HG03469 (cell line): ENCODE results near the gene MRPL28.
"Not testable (repeated sequence)": the region's sequence is repeated elsewhere in the genome, so short reads cannot be mapped to it uniquely, and the experiment has no call there.

Experiments used
- ATAC-seq: cut with Tn5 transposase; IDR thresholded peaks from one replicate; pipeline ENCODE4 v1.9.1; 2021; ENCODE audit warnings: mild to moderate bottlenecking, moderate library complexity, moderate number of reproducible peaks; ENCODE audit not compliant: unreplicated experiment

The MRPL28 gene

GRCh38 chr16:341095-341973 lies 29.0 kb downstream of the MRPL28 start:
- ATAC-seq: not testable (repeated sequence)

- ATAC-seq: no peak
Observed at GRCh38 chr16:340370-341091, 29.8 kb downstream of the MRPL28 start.

GRCh38 chr16:339680-340079 lies 30.7 kb downstream of the MRPL28 start:
- no peak for ATAC-seq

DNA sequence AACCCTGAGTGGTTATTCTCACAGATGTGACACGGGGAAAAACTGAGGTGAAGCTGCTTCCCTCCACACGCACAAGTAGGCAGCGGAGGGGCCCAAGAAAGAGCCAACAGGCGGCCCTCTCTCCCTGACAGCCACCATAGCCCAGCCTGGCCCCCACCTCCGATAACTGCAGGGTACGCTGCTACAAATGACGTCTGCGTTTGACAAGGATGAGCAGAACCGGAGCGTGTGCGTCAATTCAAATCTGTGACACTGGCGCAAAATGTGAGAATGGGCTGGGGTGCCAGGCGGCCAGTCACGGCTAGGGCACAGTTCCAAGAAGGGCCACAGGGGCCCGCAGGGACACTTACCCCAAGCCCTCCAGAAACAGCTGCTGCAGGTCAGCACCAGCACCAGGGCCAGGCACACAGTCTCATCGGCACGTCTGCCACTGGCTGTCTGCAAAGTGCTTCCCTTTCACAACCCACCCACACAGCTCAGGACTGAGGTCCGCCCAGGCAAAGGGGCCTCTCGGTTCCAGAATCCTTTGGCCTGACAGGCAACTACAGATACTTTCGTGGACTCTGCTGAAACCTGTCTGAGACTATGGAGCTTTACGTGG lies 32.3 kb downstream of the MRPL28 start:
- no peak for ATAC-seq

- ATAC-seq: no peak
Observed at GRCh38 chr16:337437-337836, 32.9 kb downstream of the MRPL28 start.

- no peak for ATAC-seq
Observed at GRCh38 chr16:336269-336668, 34.1 kb downstream of the MRPL28 start.

GRCh38 chr16:334861-335632 lies 35.3 kb downstream of the MRPL28 start:
- ATAC-seq: not testable (repeated sequence)

- ATAC-seq: not testable (repeated sequence)
Observed at GRCh38 chr16:334164-334832, 36.0 kb downstream of the MRPL28 start.

GRCh38 chr16:333406-334094 lies 36.8 kb downstream of the MRPL28 start:
- no peak for ATAC-seq

DNA sequence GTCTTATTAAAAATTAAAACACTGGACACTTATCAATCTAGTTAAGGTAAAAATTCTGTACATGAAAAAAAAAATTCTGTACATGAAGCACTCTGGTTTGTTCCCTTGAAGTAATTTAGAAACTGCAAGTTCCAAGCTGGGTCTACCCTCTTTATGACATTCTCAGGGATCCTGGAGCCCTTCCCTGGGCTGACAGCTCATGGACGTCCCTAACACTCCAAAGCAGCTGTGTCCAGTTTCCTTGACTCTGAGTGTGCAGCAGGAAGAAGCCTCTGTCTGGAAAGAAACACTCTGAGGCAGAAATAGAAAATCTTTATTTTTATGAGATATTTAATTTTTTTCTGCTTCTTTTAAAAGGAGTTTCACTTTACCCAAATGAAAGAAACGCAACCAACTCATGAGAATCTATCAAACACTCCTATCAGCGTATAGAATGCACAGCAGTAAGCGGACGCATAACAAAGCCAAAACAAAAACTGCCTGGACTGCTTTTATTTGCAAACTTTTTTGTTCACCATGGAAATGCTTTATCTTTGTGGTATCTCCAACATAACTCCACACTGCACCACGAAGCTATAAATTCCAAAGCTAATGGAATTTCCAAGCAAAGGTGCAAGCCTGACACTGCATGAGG lies 39.0 kb downstream of the MRPL28 start:
- not testable (repeated sequence) for ATAC-seq

DNA sequence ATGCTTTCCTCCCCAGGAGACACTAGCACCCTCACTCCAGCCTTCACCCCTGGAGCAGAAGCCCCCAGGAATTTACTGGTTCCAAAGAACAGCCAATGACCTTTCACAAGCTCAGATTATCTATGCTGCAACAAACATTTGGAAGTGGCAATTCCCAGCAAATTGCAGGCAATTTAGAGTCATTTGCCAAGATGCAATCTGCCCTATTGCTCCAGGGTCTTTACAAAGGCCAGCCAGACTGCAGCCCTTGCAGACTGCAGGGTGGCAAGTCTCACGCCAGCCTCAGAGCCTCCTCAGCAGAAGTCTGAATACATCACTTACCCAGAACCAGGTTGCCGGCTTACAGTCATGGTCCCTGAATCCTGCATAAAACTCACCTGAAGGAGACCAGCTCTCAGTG lies 39.6 kb downstream of the MRPL28 start:
- no peak for ATAC-seq

DNA sequence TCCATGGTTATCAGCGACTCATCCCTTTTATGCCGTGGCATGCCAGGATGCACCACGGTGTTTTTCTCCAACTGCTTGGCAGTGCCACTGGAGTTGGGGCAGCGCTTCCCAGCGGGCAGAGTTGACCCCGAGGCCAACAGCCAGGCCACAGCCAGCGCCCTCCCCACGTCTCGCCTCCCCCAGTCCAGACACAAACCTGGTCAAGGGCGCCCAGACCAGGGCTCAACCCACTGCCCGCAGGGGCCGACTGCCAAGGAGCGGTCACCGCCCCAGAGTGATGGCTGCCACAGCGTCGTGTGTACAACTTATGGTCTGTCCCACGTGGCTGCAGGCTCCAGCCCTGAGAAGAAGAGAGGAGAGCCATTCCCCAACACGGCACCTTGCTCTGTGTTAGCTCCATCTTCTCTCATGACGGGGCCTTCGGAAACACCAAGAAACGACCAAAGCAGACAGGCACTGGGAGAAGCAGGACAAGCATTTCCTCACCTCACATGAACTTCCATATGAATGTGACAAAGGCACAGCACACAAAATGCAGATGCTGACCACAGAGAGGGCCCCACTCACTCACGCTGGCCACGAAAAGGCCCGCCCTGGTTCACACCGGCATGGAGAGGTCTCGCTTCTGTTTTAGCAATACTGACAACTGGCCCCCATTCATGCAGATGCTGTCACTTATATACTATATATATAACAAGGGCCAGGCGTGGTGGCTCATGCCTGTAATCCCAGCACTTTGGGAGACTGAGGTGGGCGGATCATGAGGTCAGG lies 44.8 kb downstream of the MRPL28 start:
- ATAC-seq: no peak

GRCh38 chr16:324451-325334 lies 45.6 kb downstream of the MRPL28 start:
- no peak for ATAC-seq

- ATAC-seq: no peak
Observed at GRCh38 chr16:324201-324450, 46.2 kb downstream of the MRPL28 start.

GRCh38 chr16:322476-323143 lies 47.7 kb downstream of the MRPL28 start:
- ATAC-seq: no peak

DNA sequence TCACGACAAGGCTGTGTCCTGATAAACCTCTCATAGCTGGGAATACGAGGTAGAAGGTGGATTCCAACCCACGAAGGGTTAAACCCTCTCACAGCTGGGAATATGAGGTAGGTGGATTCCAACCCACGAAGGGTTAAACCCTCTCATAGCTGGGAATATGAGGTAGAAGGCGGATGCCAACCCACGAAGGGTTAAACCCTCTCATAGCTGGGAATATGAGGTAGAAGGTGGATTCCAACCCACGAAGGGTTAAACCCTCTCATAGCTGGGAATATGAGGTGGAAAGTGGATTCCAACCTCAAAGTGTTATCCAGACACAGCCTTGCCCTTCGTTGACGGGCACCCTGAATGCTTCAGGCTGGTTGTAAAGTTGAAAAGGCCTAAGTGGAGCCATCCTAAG lies 48.8 kb downstream of the MRPL28 start:
- no peak for ATAC-seq

DNA sequence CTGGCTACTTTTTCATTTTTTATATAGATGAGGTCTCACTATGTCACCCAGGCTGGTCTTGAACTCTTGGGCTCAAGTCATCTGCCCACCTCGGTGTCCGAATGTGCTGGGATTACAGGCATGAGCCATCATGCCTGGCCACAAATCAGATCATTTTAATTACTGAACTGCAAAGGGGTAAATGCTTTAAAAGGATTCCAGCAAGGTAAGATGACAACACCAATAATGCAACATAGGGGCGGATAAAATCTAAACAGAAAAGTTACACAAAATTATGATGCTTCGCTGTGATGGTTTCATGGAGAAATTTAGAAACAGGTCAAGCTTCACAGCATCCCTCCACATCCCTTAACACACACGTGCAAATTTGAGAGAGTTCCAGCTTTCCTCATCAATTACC lies 50.1 kb downstream of the MRPL28 start:
- no peak for ATAC-seq
